Smooth muscle cell (in vitro differentiated cells): ENCODE measurements around the gene ARHGAP32. TPM values are rescaled to one million over a fixed set of nuclear protein-coding genes. Genes with fewer than 3 reads are reported as not detected.

Experiments
- DNase-seq: peaks from one replicate; lab custom pipeline; 2025; ENCODE audit not compliant: unreplicated experiment; lab: John Stamatoyannopoulos, UW
- H2AFZ ChIP-seq: fragments of 200-600 bp; sonication (generic); 2 replicates; pipeline ENCODE4 v1.6.0; 2016; ENCODE audit warnings: antibody characterized with exemption, low read depth, mild to moderate bottlenecking
- H3F3A ChIP-seq: fragments of 200-600 bp; sonication (generic); 2 replicates; pipeline ENCODE4 v1.6.0; 2017; ENCODE audit warnings: antibody characterized with exemption, low read depth
- H3K27ac ChIP-seq: fragments of 200-600 bp; sonication (generic); 2 replicates; pipeline ENCODE4 v1.5.1; 2016; ENCODE audit warnings: low read depth, mild to moderate bottlenecking
- H3K27me3 ChIP-seq: fragments of 200-600 bp; sonication (generic); 2 replicates; pipeline ENCODE4 v1.6.1; 2016; ENCODE audit warnings: low read depth, mild to moderate bottlenecking
- H3K36me3 ChIP-seq: fragments of 200-600 bp; sonication (generic); 2 replicates; pipeline ENCODE4 v1.5.1; 2016; ENCODE audit warnings: low read depth
- H3K4me1 ChIP-seq: fragments of 200-600 bp; sonication (generic); 2 replicates; pipeline ENCODE4 v1.5.1; 2016; ENCODE audit warnings: low read depth
- H3K4me2 ChIP-seq: fragments of 200-600 bp; sonication (generic); 2 replicates; pipeline ENCODE4 v1.6.0; 2016; ENCODE audit warnings: mild to moderate bottlenecking
- H3K4me3 ChIP-seq: fragments of 200-600 bp; sonication (generic); 2 replicates; pipeline ENCODE4 v1.5.1; 2016; ENCODE audit warnings: mild to moderate bottlenecking
- H3K79me2 ChIP-seq: fragments of 200-600 bp; sonication (generic); 2 replicates; pipeline ENCODE4 v1.6.0; 2016; ENCODE audit warnings: low read depth, mild to moderate bottlenecking
- H3K9ac ChIP-seq: fragments of 200-600 bp; sonication (generic); 2 replicates; pipeline ENCODE4 v1.6.0; 2016; ENCODE audit warnings: low read depth
- H3K9me3 ChIP-seq: fragments of 200-600 bp; sonication (generic); replicated peaks from 2 replicates; pipeline ENCODE4 v1.5.1; 2016; ENCODE audit warnings: low read depth
- H4K20me1 ChIP-seq: fragments of 200-600 bp; sonication (generic); 2 replicates; pipeline ENCODE4 v1.6.0; 2016; ENCODE audit warnings: low read depth
- WGBS: methylation state at CpG from one replicate; pipeline ENCODE4 v1.1.7; 2016; ENCODE audit warnings: low lambda C conversion rate; 5-methylcytosine and 5-hydroxymethylcytosine counted together
- polyA plus RNA-seq: library from polyadenylated mRNA; unstranded; fragments of >200 nt; fragmentation: Nextera tagmentation; extraction: Ambion mirVana; gene quantifications from 2 replicates; pipeline ENCODE4 v1.2.1, GENCODE V29; 2016
- total RNA-seq: library from RNA; depleted of rRNA; stranded (reverse); fragments of >200 nt; gene quantifications from 2 replicates; pipeline ENCODE4 v1.2.3, GENCODE V29; 2014
- TF ChIP-seq, protein P1 (sequence below): fragments of 200-600 bp; sonication (generic); IDR thresholded peaks from 2 replicates; pipeline ENCODE4 v1.5.1; 2017; ENCODE audit warnings: borderline replicate concordance, mild to moderate bottlenecking, antibody characterized with exemption; ENCODE audit not compliant: insufficient read depth, poor library complexity, severe bottlenecking

The ARHGAP32 gene
- total and polyA plus RNA-seq, 2 experiments from 2014 or later, result 8.8 to 17.8 TPM

DNA sequence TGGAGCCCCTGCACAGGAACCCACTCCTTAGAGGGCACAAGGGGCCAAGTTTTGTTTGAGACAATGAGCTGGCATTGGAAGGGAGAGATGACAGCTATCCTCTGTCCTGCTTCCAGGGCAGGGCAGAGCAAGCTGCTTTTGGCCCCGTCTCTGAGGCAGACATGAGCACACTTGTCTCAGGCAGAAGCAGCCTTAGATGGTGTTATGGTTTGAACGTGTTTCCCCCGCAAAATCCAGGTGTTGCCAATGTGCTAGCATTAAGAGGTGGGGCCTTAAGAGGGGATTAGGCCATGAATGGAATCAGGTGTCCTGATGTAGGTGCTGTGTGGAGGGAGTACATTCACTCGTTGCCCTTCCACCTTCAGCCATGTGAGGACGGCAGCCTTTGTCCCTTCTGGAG is 252.0 kb downstream of the ARHGAP32 start:
- Histone ChIP-seq H3K9ac (no peak overlapping the region), H3K79me2 (no peaks in the 10 kb centered on the region), H3K4me1 (peaks cover 3% of the 10 kb centered on the region), H3K9me3 (no peaks in the 10 kb centered on the region), H3K27ac (no peak overlapping the region), H2AFZ (no peak overlapping the region), H3K27me3 (no peaks in the 10 kb centered on the region), H3F3A (no peaks in the 10 kb centered on the region), H3K4me3 (no peak overlapping the region), H4K20me1 (no peaks in the 10 kb centered on the region), H3K4me2 (no peak overlapping the region), H3K36me3 (no peaks in the 10 kb centered on the region)
- TF ChIP-seq, protein P1, sequence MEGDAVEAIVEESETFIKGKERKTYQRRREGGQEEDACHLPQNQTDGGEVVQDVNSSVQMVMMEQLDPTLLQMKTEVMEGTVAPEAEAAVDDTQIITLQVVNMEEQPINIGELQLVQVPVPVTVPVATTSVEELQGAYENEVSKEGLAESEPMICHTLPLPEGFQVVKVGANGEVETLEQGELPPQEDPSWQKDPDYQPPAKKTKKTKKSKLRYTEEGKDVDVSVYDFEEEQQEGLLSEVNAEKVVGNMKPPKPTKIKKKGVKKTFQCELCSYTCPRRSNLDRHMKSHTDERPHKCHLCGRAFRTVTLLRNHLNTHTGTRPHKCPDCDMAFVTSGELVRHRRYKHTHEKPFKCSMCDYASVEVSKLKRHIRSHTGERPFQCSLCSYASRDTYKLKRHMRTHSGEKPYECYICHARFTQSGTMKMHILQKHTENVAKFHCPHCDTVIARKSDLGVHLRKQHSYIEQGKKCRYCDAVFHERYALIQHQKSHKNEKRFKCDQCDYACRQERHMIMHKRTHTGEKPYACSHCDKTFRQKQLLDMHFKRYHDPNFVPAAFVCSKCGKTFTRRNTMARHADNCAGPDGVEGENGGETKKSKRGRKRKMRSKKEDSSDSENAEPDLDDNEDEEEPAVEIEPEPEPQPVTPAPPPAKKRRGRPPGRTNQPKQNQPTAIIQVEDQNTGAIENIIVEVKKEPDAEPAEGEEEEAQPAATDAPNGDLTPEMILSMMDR, result no peak
- no peak for DNase-seq
- WGBS, result 81% methylated on average over 5 of the region's 5 CpGs

DNA sequence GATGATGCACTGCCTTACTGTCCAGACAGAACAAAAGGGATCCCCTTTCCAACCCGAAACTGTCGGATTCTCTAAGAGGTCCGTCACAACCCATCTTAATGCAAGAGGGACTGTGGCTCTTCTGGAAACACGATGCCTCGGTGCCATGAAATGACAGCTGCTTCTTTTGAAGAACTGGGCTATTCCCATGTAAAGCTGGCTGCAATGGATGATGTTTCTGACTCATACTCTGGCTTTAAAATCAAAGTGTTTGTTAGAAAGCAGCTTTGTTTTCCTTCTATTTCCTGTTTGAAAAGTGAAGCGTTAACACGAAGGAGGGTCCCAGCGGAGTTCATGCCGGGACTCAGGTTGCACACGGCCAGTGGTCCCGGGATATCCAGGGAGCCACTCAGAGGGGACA is 252.5 kb downstream of the ARHGAP32 start:
- no peak for DNase-seq

GRCh38 chr11:128938156-128938885 is 253.8 kb downstream of the ARHGAP32 start:
- Histone ChIP-seq H3K4me2 (no peak overlapping the region), H3K36me3 (no peaks in the 10 kb centered on the region), H3K79me2 (no peaks in the 10 kb centered on the region), H3K27me3 (no peaks in the 10 kb centered on the region), H2AFZ (no peak overlapping the region), H3F3A (no peaks in the 10 kb centered on the region), H3K9ac (no peak overlapping the region), H4K20me1 (no peaks in the 10 kb centered on the region), H3K9me3 (no peaks in the 10 kb centered on the region), H3K27ac (no peak overlapping the region), H3K4me3 (no peak overlapping the region), H3K4me1 (peaks cover 3% of the 10 kb centered on the region)
- TF ChIP-seq, protein P1, result no peak
- no peak for DNase-seq
- WGBS, result 88% methylated on average over 16 of the region's 16 CpGs

More for the DNA sequence above, 252.5 kb downstream of the ARHGAP32 start:
- H3K9ac ChIP-seq, result no peak overlapping the region
- H2AFZ ChIP-seq, result no peak overlapping the region
- H3K27ac ChIP-seq, result no peak overlapping the region
- no peaks in the 10 kb centered on the region for H3F3A ChIP-seq
- H3K4me1 ChIP-seq, result peaks cover 3% of the 10 kb centered on the region
- no peak overlapping the region for H3K4me2 ChIP-seq
- no peaks in the 10 kb centered on the region for H3K9me3 ChIP-seq
- 84% methylated on average over 11 of the region's 11 CpGs for WGBS
- H3K27me3 ChIP-seq, result no peaks in the 10 kb centered on the region
- H3K79me2 ChIP-seq, result no peaks in the 10 kb centered on the region
- no peaks in the 10 kb centered on the region for H4K20me1 ChIP-seq
- no peak overlapping the region for H3K4me3 ChIP-seq
- no peaks in the 10 kb centered on the region for H3K36me3 ChIP-seq
- TF ChIP-seq, protein P1, result no peak

DNA sequence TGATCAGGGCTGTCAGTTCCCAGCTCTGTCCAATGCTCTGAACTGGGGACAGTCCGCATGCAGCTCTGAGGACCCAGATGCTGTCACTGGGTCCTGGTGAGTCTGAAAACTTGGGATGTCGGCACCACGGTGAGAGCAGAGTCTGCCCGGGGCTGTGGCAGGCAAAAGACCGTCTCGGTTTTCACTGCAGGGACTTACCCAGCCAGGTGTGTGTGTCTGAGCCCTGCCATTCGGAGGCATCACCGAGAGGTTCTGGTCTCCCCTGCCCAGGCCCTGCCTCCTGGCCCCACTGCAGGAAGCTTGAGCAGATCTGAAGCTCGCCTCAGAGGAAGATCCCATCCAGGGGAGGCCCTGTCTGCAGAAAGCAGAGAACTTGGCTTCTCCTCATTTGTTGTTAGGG is 254.6 kb downstream of the ARHGAP32 start:
- no peaks in the 10 kb centered on the region for H4K20me1 ChIP-seq
- WGBS, result 85% methylated on average over 9 of the region's 9 CpGs
- H3K27me3 ChIP-seq, result no peaks in the 10 kb centered on the region
- peaks cover 3% of the 10 kb centered on the region for H3K4me1 ChIP-seq
- H3K9ac ChIP-seq, result no peak overlapping the region
- no peak overlapping the region for H3K4me3 ChIP-seq
- no peaks in the 10 kb centered on the region for H3K79me2 ChIP-seq
- no peaks in the 10 kb centered on the region for H3F3A ChIP-seq
- no peak overlapping the region for H3K4me2 ChIP-seq
- H2AFZ ChIP-seq, result no peak overlapping the region
- H3K36me3 ChIP-seq, result no peaks in the 10 kb centered on the region
- TF ChIP-seq, protein P1, result no peak
- H3K27ac ChIP-seq, result no peak overlapping the region
- H3K9me3 ChIP-seq, result no peaks in the 10 kb centered on the region
- no peak for DNase-seq
